Mesodermal cell (in vitro differentiated cells): Measurements from ENCODE around the gene ULK1.
"Not testable (repeated sequence)": the region's sequence is repeated elsewhere in the genome, so short reads cannot be mapped to it uniquely, and the experiment has no call there.

Experiments used
- H3K27ac ChIP-seq: 2 replicates; pipeline ENCODE4 v1.7.0; 2013; ENCODE audit warnings: mild to moderate bottlenecking, low read depth, low read length, moderate library complexity; ENCODE audit not compliant: severe bottlenecking
- H3K36me3 ChIP-seq: 2 replicates; pipeline ENCODE4 v1.7.1; 2013; ENCODE audit warnings: mild to moderate bottlenecking, low read length, moderate library complexity; ENCODE audit not compliant: control insufficient read depth, insufficient read depth
- H3K4me1 ChIP-seq: one replicate; pipeline ENCODE4 v1.7.1; 2013; ENCODE audit warnings: mild to moderate bottlenecking, low read length; ENCODE audit not compliant: insufficient read depth, control insufficient read depth, poor library complexity, severe bottlenecking
- H3K4me3 ChIP-seq: 2 replicates; pipeline ENCODE4 v1.7.0; 2013; ENCODE audit warnings: low read length, control low read depth, mild to moderate bottlenecking; ENCODE audit not compliant: insufficient read depth, poor library complexity, severe bottlenecking; ENCODE audit errors: extremely low read depth
- H3K9me3 ChIP-seq: 2 replicates; pipeline ENCODE4 v1.7.1; 2013; ENCODE audit warnings: mild to moderate bottlenecking, low read length, moderate library complexity; ENCODE audit not compliant: control insufficient read depth
- WGBS, 2 experiments: methylation state at CpG; one replicate each; pipeline ENCODE4 v1.1.5; 2013; ENCODE audit warnings: missing lambda C conversion rate in 2 of 2; ENCODE audit not compliant: insufficient coverage in 2 of 2; 5-methylcytosine and 5-hydroxymethylcytosine counted together

Gene ULK1

DNA sequence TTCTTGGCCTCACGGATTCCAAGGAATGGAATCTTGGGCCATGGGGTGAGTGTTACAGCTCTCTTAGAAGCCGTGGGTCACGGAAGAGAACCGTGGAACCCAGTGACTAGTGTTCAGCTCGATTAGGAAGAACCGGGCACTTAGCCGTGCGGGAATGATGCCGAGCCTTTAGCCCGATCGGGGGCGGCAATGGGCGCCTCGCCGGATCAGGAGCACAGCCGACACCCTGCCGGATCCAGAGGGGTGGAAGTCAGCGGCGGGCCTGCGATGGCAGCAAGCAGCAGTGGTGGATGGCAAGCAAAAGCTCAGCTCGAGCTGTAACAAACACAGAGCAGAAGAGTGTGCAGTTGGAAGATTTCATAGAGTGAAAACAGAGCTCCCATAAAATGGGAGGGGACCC, 21.1 kb upstream of the ULK1 start:
- 93 to 96% methylated on average over 19 to 20 of the region's 21 CpGs for WGBS, 2 experiments
- no peaks in the 10 kb centered on the region for H3K9me3 ChIP-seq
- no peaks in the 10 kb centered on the region for H3K36me3 ChIP-seq
- peaks cover 4% of the 10 kb centered on the region for H3K4me1 ChIP-seq
- no peak overlapping the region for H3K4me3 ChIP-seq
- no peak overlapping the region for H3K27ac ChIP-seq

DNA sequence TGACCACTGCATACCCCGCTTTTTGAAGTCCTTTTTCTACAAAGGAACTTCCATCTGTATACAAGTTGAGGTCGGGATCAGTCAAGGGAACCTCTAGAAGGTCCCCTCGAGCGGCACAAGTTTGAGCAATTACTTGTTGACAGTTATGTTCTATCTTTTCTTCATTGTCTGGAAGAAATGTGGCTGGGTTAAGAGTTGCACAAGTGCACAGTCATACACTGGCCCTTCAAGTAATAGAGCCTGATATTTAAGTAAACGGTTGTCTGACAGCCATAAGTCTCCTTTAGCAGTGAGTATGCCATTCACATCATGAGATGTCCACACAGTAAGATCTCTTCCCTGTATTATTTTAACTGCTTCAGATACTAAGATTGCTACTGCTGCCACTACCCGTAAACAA, 19.4 kb upstream of the ULK1 start:
- not testable (repeated sequence) for H3K4me3 ChIP-seq, H3K36me3 ChIP-seq, H3K9me3 ChIP-seq, H3K27ac ChIP-seq, H3K4me1 ChIP-seq
- 90 to 92% methylated on average over 5 of the region's 6 CpGs for WGBS, 2 experiments

DNA sequence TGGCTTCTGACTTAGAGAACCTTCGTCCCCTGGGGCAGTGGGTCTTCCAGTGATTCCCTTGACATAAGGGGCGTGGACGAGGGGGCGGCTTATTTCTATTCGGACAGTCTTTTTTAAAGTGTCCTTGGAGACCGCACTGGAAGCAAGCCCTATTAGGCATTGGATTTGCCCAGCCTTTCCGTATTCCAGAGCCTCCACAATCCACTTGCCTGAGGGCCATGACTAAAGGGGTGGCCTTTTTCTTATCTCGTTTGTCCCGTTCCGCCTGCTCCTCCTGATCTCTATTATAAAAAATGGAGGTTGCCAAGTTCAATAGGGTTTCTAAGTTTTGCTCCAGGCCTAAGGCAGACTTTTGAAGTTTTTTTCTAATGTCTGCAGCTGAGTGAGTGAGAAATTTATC, 17.2 kb upstream of the ULK1 start:
- H3K36me3 ChIP-seq, H3K27ac ChIP-seq, H3K9me3 ChIP-seq, H3K4me3 ChIP-seq, H3K4me1 ChIP-seq: not testable (repeated sequence)
- WGBS, 2 experiments, result 90 to 92% methylated on average over 6 to 7 of the region's 10 CpGs

DNA sequence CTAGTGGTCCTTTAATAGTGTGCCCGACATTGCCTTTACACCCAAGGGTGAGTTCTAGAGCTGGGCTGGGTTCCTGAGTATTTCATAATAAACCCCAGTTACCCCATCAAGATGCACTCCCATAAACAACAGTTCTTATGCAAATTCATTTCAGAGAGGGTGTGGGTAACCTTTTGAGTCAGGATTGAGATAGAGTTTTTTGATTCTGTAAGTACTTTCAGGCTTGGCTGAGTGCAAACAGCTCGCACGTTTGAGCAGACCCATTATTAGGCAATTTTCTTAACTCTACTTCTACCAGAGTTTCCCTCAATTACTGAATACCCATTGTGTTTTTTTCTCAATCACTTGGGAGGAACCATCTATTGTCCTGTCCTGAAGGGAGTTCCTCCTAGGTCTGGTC, 16.0 kb upstream of the ULK1 start:
- H3K27ac ChIP-seq, H3K36me3 ChIP-seq, H3K4me1 ChIP-seq, H3K4me3 ChIP-seq, H3K9me3 ChIP-seq: not testable (repeated sequence)
- WGBS, 2 experiments, result 17 to 44% methylated on average over 1 to 2 of the region's 3 CpGs

DNA sequence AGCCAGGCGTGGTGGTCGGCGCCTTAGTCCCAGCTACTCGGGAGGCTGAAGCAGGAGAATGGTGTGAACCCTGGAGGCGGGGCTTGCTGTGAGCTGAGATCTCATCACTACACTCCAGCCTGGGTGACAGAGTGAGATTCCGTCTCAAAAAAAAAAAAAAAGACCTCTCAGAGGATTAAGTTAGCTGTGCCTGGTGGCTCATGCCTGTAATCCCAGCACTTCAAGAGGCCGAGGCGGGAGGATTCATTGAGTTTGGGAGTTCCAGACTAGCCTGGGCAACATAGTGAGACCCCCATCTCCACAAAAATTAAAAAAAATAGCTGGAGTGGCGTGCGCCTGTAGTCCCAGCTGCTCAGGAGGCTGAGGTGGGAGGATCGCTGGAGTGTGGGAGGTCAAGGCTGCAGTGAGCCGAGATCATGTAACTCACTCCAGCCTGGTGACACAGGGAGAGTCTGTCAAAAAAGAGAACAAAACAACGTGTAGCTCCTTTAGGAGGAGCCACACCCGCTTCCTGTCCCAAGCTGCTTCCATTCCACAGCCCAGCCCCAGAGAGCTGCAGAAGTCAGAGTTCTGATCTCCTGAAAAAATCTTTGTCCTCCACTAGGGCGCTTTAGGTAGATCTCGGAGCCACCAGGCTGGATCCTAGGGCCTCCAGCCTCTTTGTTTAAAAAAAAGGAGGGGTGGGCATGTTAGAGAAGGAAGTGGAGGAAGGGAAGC, 11.5 kb upstream of the ULK1 start:
- no peaks in the 10 kb centered on the region for H3K9me3 ChIP-seq
- H3K27ac ChIP-seq, result no peak overlapping the region
- H3K4me3 ChIP-seq, result no peak overlapping the region
- peaks cover 2% of the 10 kb centered on the region for H3K4me1 ChIP-seq
- WGBS, 2 experiments, result 86 to 97% methylated on average over 9 to 11 of the region's 16 CpGs
- H3K36me3 ChIP-seq, result no peaks in the 10 kb centered on the region

DNA sequence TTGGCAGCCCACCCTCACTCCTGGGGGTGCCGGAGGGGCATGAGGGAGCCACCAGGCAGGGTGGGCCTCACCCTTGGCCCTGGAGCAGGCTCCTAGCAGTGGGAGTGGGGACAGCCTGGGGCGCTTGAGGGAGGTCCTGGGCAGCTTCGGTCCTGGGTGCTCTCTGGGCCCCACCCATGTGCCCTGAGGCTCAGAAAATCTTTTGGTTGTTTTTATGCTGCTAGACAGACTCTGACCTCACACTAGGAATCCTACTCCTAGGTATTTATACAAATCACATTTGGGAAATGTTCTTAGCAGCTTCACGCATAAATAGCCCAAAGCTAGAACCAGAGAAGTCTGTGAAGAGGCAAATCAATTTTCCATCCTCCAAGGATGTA, 10.9 kb upstream of the ULK1 start:
- H3K4me1 ChIP-seq, result peaks cover 2% of the 10 kb centered on the region
- H3K4me3 ChIP-seq, result no peak overlapping the region
- WGBS, 2 experiments, result 93 to 100% methylated on average over 3 to 4 of the region's 4 CpGs
- no peak overlapping the region for H3K27ac ChIP-seq
- no peaks in the 10 kb centered on the region for H3K9me3 ChIP-seq
- no peaks in the 10 kb centered on the region for H3K36me3 ChIP-seq

DNA sequence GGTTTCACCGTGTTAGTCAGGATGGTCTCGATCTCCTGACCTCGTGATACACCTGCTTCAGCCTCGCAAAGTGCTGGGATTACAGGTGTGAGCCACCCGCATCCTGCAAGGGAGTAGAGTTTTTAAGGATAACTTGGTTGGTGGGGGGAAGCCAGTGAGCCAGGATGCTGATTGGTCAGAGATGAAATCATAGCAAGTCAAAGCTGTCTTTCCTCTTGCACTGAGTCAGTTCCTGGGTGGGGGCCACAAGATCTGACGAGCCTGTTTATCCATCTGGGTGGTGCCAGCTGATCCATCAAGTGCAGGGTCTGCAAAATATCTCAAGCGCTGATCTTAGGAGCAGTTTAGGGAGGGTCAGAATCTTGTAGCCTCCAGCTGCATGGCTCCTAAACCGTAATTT, 9.3 kb upstream of the ULK1 start:
- not testable (repeated sequence) for H3K4me3 ChIP-seq, H3K4me1 ChIP-seq, H3K9me3 ChIP-seq, H3K36me3 ChIP-seq, H3K27ac ChIP-seq
- 90 to 100% methylated on average over 4 to 8 of the region's 8 CpGs for WGBS, 2 experiments

DNA sequence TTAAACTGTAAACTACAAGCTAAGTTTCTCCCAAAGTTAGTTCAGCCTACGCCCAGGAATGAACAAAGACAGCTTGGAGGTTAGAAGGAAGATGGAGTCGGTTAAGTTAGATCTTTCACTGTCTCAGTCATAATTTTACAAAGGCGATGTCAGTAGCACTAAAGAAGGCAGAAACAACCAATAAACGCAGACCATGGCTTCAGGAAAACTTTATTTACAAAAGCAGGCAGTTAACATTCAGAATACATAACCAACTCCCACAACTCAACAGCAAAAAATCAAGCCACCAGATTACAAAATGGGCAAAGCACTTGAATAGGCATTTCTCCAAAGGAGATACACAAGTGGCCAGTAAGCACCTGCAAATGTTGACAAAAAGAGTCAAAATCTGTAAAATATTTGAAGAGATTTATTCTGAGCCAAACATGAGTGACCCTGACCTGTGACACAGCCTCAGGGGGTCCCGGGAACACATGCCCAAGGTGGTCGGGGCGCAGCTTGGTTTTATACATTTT, 8.8 kb upstream of the ULK1 start:
- H3K27ac ChIP-seq, result no peak overlapping the region
- no peaks in the 10 kb centered on the region for H3K36me3 ChIP-seq
- no peaks in the 10 kb centered on the region for H3K9me3 ChIP-seq
- WGBS, 2 experiments, result 90 to 100% methylated on average over 3 to 4 of the region's 7 CpGs
- H3K4me1 ChIP-seq, result peaks cover 2% of the 10 kb centered on the region
- no peak overlapping the region for H3K4me3 ChIP-seq

DNA sequence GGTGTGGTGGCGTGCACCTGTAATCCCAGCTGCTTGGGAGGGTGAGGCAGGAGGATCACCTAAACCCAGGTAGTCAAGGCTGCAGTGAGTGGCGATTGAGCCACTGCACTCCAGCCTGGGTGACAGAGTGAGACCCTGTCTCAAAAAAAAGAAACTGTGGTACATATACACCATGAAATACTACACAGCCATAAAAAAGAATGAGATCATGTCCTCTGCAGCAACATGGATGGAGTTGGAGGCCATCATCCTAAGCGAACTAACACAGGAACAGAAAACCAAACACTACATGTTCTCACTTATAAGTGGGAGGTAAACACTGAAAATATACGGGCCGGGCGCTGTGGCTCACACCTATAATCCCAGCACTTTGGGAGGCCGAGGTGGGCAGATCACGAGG, 2.7 kb upstream of the ULK1 start:
- not testable (repeated sequence) for H3K9me3 ChIP-seq
- 83% methylated on average over 6 of the region's 8 CpGs; no CpG with 5 or more reads in 1 of the 2 experiments for WGBS, 2 experiments

DNA sequence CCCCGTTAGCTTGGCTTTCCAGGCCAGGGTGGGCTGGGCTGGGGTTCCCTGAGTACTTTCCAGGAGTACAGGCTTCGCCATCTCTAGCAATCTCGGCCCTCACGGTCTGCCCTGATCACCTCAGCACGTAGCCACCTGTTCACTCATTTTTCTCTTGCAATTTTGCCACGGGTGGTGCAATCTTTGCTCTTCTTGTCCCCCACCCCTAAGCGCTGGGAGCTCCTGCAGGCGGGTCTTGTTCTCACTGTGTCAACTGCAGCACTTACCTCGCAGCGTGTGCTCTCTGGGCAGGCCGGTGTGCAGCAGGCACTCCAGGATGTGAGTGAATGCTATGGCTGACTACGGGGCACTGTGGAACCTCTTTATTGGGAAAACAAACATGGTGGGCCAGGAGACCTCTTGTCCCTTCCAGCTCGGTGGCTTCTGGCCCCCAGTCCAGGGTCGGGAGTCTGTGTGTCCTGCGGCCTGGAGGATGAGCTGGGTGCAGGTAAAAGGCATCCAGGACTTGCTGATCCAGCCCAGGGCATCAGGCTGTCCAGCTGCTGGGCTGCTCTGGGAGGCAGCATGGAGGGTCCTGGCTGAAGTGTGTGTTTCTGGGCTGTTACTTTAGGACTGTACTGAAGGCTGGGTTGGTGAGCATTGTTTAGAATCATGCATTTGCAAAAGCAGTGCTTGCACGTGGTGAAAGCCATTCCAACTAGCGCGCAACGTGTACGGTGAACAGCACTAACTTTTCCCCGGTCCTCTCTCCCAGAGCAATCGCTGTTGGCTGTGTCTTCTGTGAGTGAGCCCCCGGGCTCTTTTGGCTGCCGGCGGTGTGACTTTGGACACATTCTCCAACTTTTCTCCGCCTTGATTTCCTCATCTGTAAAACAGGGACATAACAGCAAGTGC, 1.5 kb upstream of the ULK1 start:
- Histone ChIP-seq H3K4me3 (no peak overlapping the region), H3K4me1 (peaks cover 5% of the 10 kb centered on the region), H3K36me3 (peaks cover 6% of the 10 kb centered on the region), H3K27ac (no peak overlapping the region), H3K9me3 (no peaks in the 10 kb centered on the region)
- WGBS, 2 experiments, result 85 to 89% methylated on average over 25 to 26 of the region's 26 CpGs

More for the DNA sequence above, 2.7 kb upstream of the ULK1 start:
- not testable (repeated sequence) for H3K4me3 ChIP-seq, H3K27ac ChIP-seq, H3K36me3 ChIP-seq, H3K4me1 ChIP-seq
